RPMI7951 (cell line): ENCODE data around the gene OR5AC2. TPM values are rescaled to one million over a fixed set of nuclear protein-coding genes. Genes with fewer than 3 reads are reported as not detected.

ENCODE experiments used
- DNase-seq: peaks from one replicate; pipeline ENCODE4 v3.0.0-alpha.2; 2012; ENCODE audit warnings: low read depth
- total RNA-seq: library from RNA; depleted of rRNA; stranded (reverse); fragments of >200 nt; shearing (Covaris generic); gene quantifications from 2 replicates; pipeline ENCODE4 v1.2.3, GENCODE V29; 2014; rRNA removed

OR5AC2 gene, protein sequence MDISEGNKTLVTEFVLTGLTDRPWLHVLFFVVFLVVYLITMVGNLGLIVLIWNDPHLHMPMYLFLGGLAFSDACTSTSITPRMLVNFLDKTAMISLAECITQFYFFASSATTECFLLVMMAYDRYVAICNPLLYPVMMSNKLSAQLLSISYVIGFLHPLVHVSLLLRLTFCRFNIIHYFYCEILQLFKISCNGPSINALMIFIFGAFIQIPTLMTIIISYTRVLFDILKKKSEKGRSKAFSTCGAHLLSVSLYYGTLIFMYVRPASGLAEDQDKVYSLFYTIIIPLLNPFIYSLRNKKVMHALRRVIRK
- not detected in 2 replicates for total RNA-seq

DNA sequence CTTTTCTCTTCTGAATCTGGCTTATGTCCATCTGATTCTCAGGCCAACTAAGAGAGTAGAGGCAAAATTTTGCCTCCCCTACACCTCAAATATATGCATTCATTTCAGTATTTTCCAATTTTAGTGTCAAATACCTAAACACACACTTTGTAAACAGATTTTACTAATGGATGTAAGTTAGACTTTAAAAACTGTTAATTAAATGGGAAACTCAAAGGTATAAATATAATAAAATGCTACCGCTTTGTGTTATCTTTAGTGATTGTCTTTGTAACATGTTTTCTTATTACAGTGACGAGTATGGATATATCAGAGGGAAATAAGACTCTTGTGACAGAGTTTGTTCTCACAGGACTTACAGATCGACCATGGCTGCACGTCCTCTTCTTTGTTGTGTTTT is at the start of gene OR5AC2:
OR5AC2 (plus strand) TSS at position 301 of the 400 bp plus-strand sequence; CDS start at position 301, 0 bp downstream.
- DNase-seq = no peak

GRCh38 chr3:98038286-98038685 is 48.7 kb upstream of the OR5AC2 start:
- DNase-seq = no peak

GRCh38 chr3:98038876-98039275 is 48.1 kb upstream of the OR5AC2 start:
- DNase-seq = no peak

DNA sequence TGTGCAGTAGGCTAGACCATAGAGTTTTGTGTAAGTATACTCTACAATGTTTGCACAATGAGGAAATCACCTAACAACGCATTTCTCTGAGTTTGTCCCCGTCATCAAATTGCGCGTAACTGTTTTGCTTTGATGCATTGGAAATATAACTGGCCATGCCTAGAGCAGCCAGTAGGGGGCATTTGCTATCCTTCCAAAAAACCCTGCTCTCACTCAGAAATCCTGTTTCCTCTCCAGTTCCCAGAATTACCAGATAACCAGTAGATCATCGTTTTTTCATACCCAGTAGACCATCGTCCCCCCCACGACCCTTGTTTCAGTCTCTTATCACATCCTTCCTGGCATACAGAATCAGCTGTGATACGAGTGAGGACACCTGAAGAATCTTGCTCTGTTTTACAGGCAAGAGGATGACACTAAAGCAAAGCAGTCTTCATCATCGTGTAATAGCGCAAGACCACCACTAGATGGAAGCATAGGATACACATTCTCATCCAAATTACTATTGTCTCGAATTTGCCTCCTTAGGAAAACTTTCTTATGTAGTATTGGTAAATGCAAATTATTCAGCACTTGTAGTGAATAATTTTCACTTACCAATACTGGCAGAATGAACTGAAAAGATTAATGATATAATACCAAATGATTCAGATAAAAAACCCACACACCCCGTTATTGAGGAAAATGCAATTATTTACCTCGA is 47.5 kb upstream of the OR5AC2 start:
- DNase-seq = peak; percentile 80

DNA sequence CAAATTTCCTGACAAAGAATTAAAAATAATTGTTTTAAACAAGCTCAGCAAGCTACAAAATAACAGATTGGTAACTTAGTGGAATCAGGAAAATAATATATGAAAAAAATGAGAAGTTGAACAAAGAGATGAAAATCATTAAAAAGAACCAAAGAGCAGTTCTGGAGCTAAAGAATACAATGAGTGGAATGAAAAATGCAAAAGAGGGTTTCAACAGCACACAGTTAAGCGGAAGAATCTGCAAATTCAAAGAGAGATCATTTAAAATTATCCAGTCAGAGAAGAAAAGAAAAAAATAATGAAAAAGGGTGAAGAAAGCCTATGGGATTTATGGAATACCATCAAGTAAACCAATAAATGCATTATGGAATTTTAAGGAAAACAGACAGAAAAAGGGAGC is 45.6 kb upstream of the OR5AC2 start:
- DNase-seq = no peak

DNA sequence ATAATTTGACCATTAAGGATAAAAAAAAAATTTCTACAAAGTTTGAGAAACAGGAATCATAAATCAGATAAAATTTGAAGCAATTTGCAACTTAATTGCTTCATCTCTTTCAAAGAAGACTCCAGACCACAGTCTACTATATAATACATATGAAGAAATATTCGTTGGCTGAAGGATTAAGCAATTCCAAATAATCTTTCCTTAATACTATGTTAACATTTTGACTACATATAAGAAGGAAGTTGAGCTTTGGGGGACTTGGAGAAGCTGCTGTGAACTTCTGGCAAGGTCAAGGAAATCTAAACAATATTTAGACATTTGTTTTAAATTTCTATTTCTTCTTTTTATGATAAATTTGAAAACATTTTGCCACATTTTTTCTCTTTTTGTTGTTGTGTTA is 38.4 kb upstream of the OR5AC2 start:
- no peak for DNase-seq

GRCh38 chr3:98049271-98049670 is 37.7 kb upstream of the OR5AC2 start:
- no peak for DNase-seq

- DNase-seq = no peak
These were observed 30.9 kb upstream of the OR5AC2 start for GRCh38 chr3:98056035-98056434.

- no peak for DNase-seq
These were observed 29.3 kb upstream of the OR5AC2 start for GRCh38 chr3:98057631-98058030.

DNA sequence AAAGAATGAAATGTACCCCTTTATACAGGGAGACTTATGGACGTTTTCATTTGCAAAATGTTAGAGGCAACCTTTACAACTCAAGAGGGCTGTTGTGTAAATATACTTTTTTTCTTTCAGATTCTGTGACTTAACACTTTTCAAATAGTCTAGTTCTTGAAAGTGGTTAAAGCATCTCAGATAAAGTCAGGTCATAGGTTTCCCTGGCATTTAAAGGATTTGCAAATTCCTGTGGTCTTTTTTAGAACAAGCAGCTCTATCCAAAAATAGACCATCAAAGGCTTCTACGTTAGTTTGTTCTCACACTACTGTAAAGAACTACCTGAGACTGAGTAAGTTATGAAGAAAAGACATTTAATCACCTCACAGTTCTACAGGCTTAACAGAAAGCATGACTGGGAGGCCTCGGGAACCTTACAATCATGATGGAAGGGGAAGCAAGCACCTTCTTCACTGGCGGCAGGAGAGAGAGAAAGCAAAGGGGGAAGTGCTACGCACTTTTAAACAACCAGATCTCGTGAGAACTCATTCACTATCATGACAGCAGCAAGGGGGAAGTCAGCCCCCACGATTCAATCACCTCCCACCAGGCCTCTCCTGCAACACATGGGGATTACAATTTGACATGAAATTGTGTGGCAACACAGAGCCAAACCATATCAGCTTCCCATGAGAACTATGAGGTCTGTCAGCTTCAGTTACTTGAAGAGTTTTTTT is 28.6 kb upstream of the OR5AC2 start:
- no peak for DNase-seq

- no peak for DNase-seq
These were observed 18.1 kb upstream of the OR5AC2 start for GRCh38 chr3:98068824-98069223.

- no peak for DNase-seq
These were observed 16.1 kb upstream of the OR5AC2 start for GRCh38 chr3:98070840-98071239.

DNA sequence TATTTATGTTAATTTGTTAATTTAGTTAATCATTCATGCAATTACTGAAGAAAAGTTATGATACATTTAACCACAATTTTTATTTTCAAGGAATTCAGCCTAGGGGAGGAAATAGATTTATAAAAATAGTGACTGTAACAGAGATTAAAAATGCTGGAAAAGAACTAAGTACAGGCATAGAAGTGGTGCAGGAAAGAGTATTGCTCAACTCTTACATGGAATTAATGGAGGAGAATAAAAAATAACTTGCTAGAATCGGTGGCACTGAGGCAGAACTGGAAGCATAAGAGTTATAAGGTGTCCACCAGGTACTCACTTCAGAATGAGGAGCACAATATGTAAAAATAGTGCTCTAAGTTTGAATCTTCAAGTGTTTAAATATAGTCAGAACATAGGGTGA is 13.5 kb upstream of the OR5AC2 start:
- DNase-seq = no peak

DNA sequence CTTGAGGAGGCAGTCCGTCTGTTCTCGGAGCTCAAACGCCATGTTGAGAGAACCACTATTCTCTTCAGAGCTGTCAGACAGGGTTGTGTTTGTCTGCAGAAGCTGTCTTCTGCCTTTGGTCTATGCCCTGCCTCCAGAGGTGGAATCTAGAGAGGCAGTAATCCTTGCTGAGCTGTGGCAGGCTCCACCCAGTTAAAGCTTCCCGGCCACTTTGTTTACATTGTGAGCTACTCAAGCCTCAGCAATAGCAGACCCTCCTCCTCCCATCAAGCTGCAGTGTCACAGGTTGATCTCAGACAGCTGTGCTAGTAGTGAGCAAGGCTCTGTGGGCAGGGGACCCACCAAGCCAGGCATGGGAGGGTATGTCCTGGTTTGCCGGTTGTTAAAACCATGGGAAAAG is 8.9 kb downstream of the OR5AC2 start:
- no peak for DNase-seq

DNA sequence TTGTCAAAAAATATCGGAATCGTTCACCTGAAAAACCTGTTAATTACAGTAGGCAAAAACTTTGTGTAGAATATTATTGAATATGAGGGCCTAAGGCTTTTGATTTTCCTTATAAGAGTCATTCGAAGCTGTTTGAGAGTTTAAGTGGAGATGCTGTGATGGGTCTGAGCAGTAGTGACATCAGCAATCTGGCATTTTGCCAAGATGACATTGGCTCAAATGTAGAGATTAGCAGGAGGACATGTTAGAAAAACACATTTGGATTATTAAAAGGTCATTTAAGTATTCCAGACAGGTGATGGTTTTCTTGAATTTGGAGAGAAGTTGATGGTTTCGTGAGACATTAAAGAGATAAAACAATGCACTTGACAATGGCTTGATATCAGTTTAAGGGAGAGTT is 12.9 kb downstream of the OR5AC2 start:
- no peak for DNase-seq

GRCh38 chr3:98108162-98108561 is 21.2 kb downstream of the OR5AC2 start:
- DNase-seq = no peak

DNA sequence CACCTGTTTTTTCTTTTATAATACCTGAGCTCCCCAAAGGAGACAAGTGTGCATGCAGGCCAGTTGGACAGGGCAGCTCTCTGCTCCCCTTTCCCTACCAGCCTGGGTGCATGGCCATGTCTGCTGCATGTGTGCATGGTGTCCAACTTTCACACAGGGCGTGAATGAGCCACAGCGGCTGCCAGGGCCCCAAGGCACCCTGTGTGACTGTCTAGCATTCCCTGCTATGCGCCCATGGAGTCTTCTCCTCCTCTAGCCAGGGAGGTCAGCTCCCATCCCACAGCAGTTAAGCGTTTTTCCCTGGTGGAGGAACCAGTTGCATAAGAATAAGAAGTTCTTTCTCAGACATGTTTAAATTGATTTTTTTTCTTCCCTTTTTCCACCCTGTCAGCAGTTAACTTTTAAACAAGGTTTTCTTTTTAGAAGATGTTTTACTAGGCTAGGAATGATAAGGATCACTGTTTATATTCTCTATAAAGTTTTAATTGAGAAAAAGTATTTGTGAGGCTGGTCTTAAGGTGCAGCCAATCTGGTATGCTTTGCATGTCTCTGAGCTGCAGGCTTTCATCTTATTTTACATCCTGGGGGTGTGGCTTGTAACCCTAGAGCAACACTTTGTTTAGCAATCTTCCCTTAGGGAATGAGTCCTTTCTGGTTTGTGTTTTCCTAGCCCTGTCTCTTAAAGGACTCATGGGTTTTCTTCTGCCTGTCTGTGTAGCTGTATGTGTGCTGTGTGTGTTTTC is 23.0 kb downstream of the OR5AC2 start:
- no peak for DNase-seq

GRCh38 chr3:98110550-98110908 is 23.6 kb downstream of the OR5AC2 start:
- DNase-seq = no peak

GRCh38 chr3:98114264-98114663 is 27.3 kb downstream of the OR5AC2 start:
- DNase-seq = no peak

DNA sequence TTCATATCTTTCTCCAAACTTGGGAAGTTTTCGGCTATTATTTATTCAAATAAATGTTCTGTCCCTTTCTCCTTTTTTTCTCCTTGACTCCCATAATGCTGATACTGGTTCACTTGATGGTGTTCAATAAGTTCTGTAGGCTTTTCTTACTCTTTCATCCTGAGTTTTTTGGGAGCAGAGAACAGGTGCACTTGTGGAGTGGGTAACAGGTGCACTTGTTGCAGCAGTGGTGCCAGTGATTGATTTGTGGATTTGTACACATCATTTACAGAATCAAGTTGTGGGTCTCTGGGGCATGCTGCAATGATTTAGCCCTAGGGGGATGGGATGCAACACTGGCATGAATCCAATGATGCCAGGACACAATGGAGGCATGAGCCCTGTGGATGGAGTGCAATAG is 28.7 kb downstream of the OR5AC2 start:
- no peak for DNase-seq

- DNase-seq = no peak
These were observed 43.4 kb downstream of the OR5AC2 start, which contains the start of gene OR5H1 for GRCh38 chr3:98130421-98130820. OR5H1 (plus strand) TSS chr3:98130721; CDS start chr3:98132698, 1,977 bp downstream.

DNA sequence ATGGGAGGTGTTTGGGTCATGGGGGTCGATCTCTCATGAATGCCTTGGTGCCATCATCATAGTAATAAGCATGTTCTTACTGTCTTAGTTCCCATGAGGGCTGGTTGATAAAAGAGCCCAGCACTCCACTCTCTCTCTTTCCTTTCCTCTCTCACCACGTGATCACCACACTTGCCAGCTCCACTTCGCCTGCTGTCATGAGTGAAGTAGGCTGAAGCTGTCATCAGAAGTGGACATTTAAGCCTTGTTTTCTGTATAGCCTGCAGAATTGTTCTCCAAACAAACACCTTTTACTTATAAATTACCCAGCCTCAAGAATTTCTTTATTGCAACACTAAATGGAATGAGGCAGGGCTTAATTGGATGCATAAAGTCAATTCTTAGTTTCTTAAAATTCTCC is 49.7 kb downstream of the OR5AC2 start:
- no peak for DNase-seq
